Brain microvascular endothelial cell (primary cell): ENCODE results near the gene SETD1A.

Experiments
- DNase-seq: peaks from one replicate; pipeline ENCODE4 v3.0.0-alpha.2; 2020
- H3K27ac ChIP-seq: fragments of 250-450 bp; sonication (Bioruptor Pico); 2 replicates; pipeline ENCODE4 v1.5.1; 2020; ENCODE audit warnings: mild to moderate bottlenecking, moderate library complexity
- H3K27me3 ChIP-seq: fragments of 250-450 bp; sonication (Bioruptor Pico); replicated peaks from 2 replicates; pipeline ENCODE4 v1.5.1; 2020; ENCODE audit warnings: mild to moderate bottlenecking
- H3K36me3 ChIP-seq: fragments of 250-450 bp; sonication (Bioruptor Pico); replicated peaks from 2 replicates; pipeline ENCODE4 v1.5.1; 2020; ENCODE audit warnings: mild to moderate bottlenecking
- H3K4me3 ChIP-seq: 2 replicates; pipeline ENCODE4 v1.5.1; 2011; ENCODE audit warnings: low read depth, mild to moderate bottlenecking, control low read depth, low read length, moderate library complexity
- CTCF ChIP-seq: IDR thresholded peaks from 2 replicates; pipeline ENCODE4 v1.5.1; 2011; ENCODE audit warnings: low read depth, mild to moderate bottlenecking, moderate library complexity, low read length, control low read depth, inconsistent platforms; ENCODE audit errors: missing control alignments
- in situ Hi-C: cut with HindIII; loops from 2 replicates; pipeline ENCODE4 v1.10.0; 2017; ENCODE audit warnings: low sequenced_read_pairs, low pct_ligation_motif_present

The SETD1A gene

GRCh38 chr16:30986129-30986991 is 28.8 kb downstream of the SETD1A start:
- H3K27me3 ChIP-seq: no peaks in the 10 kb centered on the region
- H3K27ac ChIP-seq: no peak overlapping the region
- DNase-seq: no peak
- H3K4me3 ChIP-seq: no peak overlapping the region
- H3K36me3 ChIP-seq: peaks cover 12% of the 10 kb centered on the region
- in situ Hi-C loops: no loop called here
- TF ChIP-seq CTCF: peak; percentile 5

GRCh38 chr16:30987581-30988190 is 30.1 kb downstream of the SETD1A start:
- TF ChIP-seq CTCF: no peak
- Histone ChIP-seq H3K27ac (no peak overlapping the region), H3K36me3 (peaks cover 7% of the 10 kb centered on the region), H3K4me3 (no peak overlapping the region), H3K27me3 (no peaks in the 10 kb centered on the region)
- DNase-seq: no peak
- in situ Hi-C loops: no loop called here

- in situ Hi-C loops: no loop called here
- Histone ChIP-seq H3K4me3 (no peak overlapping the region), H3K27me3 (no peaks in the 10 kb centered on the region), H3K27ac (no peak overlapping the region), H3K36me3 (no peaks in the 10 kb centered on the region)
- DNase-seq: no peak
- TF ChIP-seq CTCF: no peak
These were observed 32.0 kb downstream of the SETD1A start for GRCh38 chr16:30989469-30990047.

- Histone ChIP-seq H3K27me3 (no peaks in the 10 kb centered on the region), H3K4me3 (no peak overlapping the region), H3K36me3 (no peaks in the 10 kb centered on the region), H3K27ac (no peak overlapping the region)
- no peak for TF ChIP-seq CTCF
- DNase-seq: no peak
- in situ Hi-C loops: no loop called here
These were observed 32.6 kb downstream of the SETD1A start for GRCh38 chr16:30990105-30990504.

- Histone ChIP-seq H3K27ac (no peak overlapping the region), H3K27me3 (no peaks in the 10 kb centered on the region), H3K36me3 (no peaks in the 10 kb centered on the region), H3K4me3 (no peak overlapping the region)
- no peak for DNase-seq
- TF ChIP-seq CTCF: no peak
- in situ Hi-C loops: no loop called here
These were observed 33.5 kb downstream of the SETD1A start for GRCh38 chr16:30991052-30991451.
